C4-2B (cell line): ENCODE results near the gene DPF3.
A peak's percentile ranks its signal among the peaks of the same experiment; 100 is the strongest.

Source experiments
- H3K27ac ChIP-seq: fragments of 450-650 bp; 2 replicates; pipeline ENCODE4 v1.5.1; 2017
- ZFX ChIP-seq: fragments of 450-650 bp; IDR thresholded peaks from 2 replicates; pipeline ENCODE4 v1.6.1; 2017
- TF ChIP-seq, protein P1 (sequence below): fragments of 450-650 bp; conservative IDR thresholded peaks from 2 replicates; pipeline ENCODE4 v1.5.1; 2017; ENCODE audit warnings: mild to moderate bottlenecking

DPF3 gene

DNA sequence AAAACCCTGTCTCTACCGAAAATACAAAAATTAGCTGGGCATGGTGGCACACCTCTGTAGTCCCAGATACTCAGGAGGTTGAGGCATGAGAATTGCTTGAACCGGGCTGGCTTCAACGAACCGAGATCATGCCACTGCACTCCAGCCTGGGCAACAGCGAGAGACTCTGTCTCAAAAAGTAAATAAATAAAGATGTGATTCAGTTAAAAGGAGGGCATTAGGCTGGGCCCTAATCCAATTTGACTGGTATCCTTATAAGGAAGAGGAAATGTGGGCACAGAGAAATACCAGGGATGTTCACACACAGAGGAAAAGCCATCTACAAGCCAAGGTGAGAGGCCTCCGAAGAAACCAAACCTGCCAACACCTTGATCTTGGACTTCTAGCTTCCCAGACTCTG lies 22.3 kb upstream of the DPF3 start:
- no peak overlapping the region for H3K27ac ChIP-seq
- TF ChIP-seq ZFX: no peak
- TF ChIP-seq, protein P1, sequence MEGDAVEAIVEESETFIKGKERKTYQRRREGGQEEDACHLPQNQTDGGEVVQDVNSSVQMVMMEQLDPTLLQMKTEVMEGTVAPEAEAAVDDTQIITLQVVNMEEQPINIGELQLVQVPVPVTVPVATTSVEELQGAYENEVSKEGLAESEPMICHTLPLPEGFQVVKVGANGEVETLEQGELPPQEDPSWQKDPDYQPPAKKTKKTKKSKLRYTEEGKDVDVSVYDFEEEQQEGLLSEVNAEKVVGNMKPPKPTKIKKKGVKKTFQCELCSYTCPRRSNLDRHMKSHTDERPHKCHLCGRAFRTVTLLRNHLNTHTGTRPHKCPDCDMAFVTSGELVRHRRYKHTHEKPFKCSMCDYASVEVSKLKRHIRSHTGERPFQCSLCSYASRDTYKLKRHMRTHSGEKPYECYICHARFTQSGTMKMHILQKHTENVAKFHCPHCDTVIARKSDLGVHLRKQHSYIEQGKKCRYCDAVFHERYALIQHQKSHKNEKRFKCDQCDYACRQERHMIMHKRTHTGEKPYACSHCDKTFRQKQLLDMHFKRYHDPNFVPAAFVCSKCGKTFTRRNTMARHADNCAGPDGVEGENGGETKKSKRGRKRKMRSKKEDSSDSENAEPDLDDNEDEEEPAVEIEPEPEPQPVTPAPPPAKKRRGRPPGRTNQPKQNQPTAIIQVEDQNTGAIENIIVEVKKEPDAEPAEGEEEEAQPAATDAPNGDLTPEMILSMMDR: no peak

DNA sequence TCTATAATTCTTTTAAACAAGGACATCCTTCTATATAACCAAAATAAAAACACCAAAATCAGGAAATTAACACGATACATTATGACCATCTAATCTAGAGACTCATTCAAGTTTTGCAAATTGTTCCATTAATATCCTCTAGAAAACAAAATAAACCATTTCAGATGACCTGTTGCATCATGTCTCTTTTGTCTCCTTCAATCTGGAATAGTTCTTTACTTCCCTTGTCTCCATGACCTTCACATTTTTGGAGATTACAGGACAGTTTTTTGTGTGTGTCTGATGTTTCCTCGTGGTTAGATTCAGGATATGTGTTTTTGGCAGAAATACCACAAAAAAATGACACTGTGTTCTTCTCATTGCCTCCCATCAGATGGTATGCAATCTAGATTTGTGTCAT lies 19.9 kb upstream of the DPF3 start:
- H3K27ac ChIP-seq: no peak overlapping the region
- TF ChIP-seq, protein P1: no peak
- TF ChIP-seq ZFX: no peak

DNA sequence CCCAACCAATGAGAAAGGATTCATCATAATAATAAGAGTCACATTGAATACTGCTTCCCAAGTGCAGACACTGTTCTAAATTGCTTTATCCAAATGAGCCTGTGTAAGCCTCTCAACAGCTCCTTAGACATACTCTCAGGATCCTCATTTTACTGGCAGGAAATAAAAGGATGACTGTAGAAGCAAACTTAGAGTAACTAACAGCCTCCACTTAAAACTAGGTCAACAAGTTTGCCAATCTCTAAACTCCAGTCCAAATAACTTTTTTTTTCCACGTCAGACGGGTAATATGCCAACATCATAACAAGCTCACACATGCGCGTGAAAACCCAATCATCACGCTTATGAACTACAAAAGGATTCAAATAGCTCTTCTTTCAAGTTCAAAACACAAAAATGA lies 15.3 kb upstream of the DPF3 start:
- H3K27ac ChIP-seq: no peak overlapping the region
- TF ChIP-seq ZFX: no peak
- TF ChIP-seq, protein P1: no peak

DNA sequence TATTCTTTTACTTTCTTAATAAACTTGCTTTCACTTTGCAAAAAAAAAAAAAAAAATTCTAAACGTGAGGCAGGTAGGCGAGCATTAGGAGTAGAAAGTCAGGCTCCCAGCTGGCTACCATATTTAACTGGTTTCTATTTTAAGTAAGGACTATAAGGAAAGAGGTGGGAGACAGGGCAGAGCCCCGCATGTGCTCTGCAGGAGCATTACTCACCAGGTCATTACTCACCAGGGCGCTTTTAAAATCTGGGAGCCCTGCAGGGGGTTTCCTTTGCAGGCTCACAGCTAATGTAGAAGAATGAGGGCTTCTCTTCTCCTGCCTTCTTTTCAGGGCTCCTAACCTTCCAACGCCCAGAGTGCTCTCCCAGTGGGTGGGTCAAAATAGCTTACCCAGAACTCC lies 14.0 kb upstream of the DPF3 start:
- H3K27ac ChIP-seq: no peak overlapping the region
- TF ChIP-seq, protein P1: no peak
- TF ChIP-seq ZFX: no peak

DNA sequence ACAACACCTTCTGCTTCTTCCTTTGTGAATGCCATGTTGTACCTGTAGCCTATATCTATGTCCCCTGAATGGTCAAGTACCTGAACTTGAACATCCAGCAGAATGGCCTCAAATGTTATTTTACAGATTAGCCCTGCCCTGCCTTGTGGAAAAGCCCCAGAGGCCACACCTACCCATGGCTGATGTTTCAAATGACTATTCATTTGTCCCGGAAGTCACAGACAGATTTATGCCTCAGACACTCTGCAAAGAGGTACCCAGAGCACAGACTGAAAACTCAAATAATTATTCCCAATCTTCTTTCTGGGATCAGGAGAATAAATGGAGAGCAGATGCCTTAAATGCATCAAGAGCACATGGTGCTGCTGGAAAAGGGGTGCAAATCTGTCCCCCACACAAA lies 13.0 kb upstream of the DPF3 start:
- TF ChIP-seq ZFX: no peak
- TF ChIP-seq, protein P1: no peak
- H3K27ac ChIP-seq: no peak overlapping the region

DNA sequence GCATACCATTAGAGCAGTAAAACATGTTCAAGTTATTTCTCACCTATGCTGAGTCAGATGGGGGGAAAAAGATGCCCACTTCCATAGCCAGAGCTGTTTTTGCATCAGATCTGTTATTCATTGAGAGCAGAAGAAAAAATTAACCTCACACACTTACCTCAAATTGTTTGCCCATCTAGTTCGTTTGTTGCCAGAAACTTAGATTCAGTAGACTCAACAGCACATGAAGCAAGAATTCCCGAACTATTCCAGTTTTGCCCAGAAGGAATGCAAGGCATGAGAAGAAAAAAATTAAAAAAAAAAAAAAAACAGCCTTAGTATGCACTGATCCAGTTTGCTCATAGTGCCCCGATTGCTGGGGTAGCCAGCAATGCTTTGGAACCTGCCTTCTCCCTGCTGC lies 12.4 kb upstream of the DPF3 start:
- TF ChIP-seq ZFX: no peak
- TF ChIP-seq, protein P1: no peak
- no peak overlapping the region for H3K27ac ChIP-seq

DNA sequence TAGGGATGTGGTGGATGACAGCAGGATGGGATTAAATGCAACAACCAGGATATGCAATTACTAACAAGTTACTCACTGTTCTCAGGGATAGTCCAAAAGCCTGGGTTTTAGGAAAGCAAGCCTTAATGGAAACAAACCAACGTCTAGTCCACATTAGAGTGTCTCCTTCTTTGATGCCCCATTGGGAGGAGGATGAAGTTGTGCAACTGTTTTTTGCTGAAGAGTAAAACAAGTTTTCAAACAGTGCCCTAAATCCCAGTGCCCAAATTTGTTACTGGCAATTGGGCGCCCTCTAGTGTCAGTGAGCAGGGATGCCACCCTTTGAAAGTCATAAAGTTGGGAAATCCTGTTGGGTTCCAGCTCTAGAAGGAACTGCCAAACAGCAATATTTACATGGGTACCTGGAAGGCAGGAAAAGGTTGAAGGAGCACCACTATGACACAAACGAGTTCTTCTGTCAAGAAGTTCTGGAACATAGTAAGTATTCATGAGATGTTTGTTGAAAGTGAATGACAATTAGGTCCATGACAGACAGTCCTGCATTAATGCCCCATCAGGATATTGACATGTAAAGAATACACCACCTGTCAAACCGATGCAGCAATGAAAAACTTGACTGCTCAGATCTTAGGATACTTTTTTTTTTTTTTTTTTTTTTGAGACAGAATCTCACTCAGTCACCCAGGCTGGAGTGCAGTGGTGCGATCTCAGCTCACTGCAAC lies 11.1 kb upstream of the DPF3 start:
- H3K27ac ChIP-seq: no peak overlapping the region
- TF ChIP-seq ZFX: no peak
- TF ChIP-seq, protein P1: peak; percentile 95
